Karpas-422 (cell line): Measurements from ENCODE around the gene RABGAP1L. TPM values are rescaled to one million over a fixed set of nuclear protein-coding genes. Genes with fewer than 3 reads are reported as not detected.
"Not testable (repeated sequence)": the region's sequence is repeated elsewhere in the genome, so short reads cannot be mapped to it uniquely, and the experiment has no call there.

ENCODE experiments used
- DNase-seq: peaks from one replicate; pipeline ENCODE4 v3.0.0-alpha.2; 2015
- H2AFZ ChIP-seq: fragments of 200-600 bp; sonication (generic); 2 replicates; pipeline ENCODE4 v1.6.1; 2014; ENCODE audit warnings: antibody characterized with exemption, low read length, mixed read lengths
- H3K27ac ChIP-seq: fragments of 200-600 bp; sonication (generic); 2 replicates; pipeline ENCODE4 v1.5.1; 2014; ENCODE audit warnings: mild to moderate bottlenecking, low read length, moderate library complexity
- H3K27me3 ChIP-seq: fragments of 200-600 bp; sonication (generic); 2 replicates; pipeline ENCODE4 v1.6.1; 2014; ENCODE audit warnings: low read length, mixed read lengths
- H3K36me3 ChIP-seq: fragments of 200-600 bp; sonication (generic); 2 replicates; pipeline ENCODE4 v1.6.1; 2014; ENCODE audit warnings: low read length, mixed read lengths; ENCODE audit not compliant: insufficient read depth
- H3K4me1 ChIP-seq: fragments of 200-600 bp; sonication (generic); 2 replicates; pipeline ENCODE4 v1.6.1; 2014; ENCODE audit warnings: mild to moderate bottlenecking, low read length, mixed read lengths
- H3K4me2 ChIP-seq: fragments of 200-600 bp; sonication (generic); 2 replicates; pipeline ENCODE4 v1.6.1; 2014; ENCODE audit warnings: low read length, low read depth, mild to moderate bottlenecking; ENCODE audit not compliant: poor library complexity, severe bottlenecking
- H3K4me3 ChIP-seq: fragments of 200-600 bp; sonication (generic); 2 replicates; pipeline ENCODE4 v1.5.1; 2014; ENCODE audit warnings: mild to moderate bottlenecking, antibody characterized with exemption, low read length, mixed read lengths
- H3K79me2 ChIP-seq: fragments of 200-600 bp; sonication (generic); 2 replicates; pipeline ENCODE4 v1.6.1; 2014; ENCODE audit warnings: mild to moderate bottlenecking, low read length, mixed read lengths
- H3K9ac ChIP-seq: fragments of 200-600 bp; sonication (generic); 2 replicates; pipeline ENCODE4 v1.6.0; 2014; ENCODE audit warnings: low read length
- H3K9me2 ChIP-seq: fragments of 200-600 bp; sonication (generic), shearing (Covaris generic); replicated peaks from 2 replicates; pipeline ENCODE4 v1.6.0; 2014; ENCODE audit warnings: mild to moderate bottlenecking, low read length, moderate library complexity; ENCODE audit not compliant: insufficient read depth
- H3K9me3 ChIP-seq: fragments of 300-700, 200-600 bp; sonication (generic); 2 replicates; pipeline ENCODE4 v1.6.1; 2014; ENCODE audit warnings: low read length, mixed read lengths
- H4K20me1 ChIP-seq: fragments of 200-600 bp; sonication (generic); 2 replicates; pipeline ENCODE4 v1.6.1; 2014; ENCODE audit warnings: mild to moderate bottlenecking, antibody characterized with exemption, low read length, low read depth; ENCODE audit not compliant: insufficient read depth
- total RNA-seq: library from RNA; depleted of rRNA; stranded (reverse); fragments of >200 nt; shearing (Covaris generic); gene quantifications from 2 replicates; pipeline ENCODE4 v1.2.3, GENCODE V29; 2014; ENCODE audit warnings: low replicate concordance

The RABGAP1L gene
- total RNA-seq, 1 experiment from 2014 or later: 28.9 TPM

- Histone ChIP-seq H2AFZ (no peak overlapping the region), H3K4me2 (no peak overlapping the region), H3K36me3 (no peaks in the 10 kb centered on the region), H3K27ac (no peak overlapping the region), H3K4me3 (no peak overlapping the region), H4K20me1 (no peaks in the 10 kb centered on the region), H3K79me2 (no peaks in the 10 kb centered on the region), H3K27me3 (no peaks in the 10 kb centered on the region), H3K9ac (no peak overlapping the region), H3K4me1 (no peaks in the 10 kb centered on the region), H3K9me2 (no peaks in the 10 kb centered on the region), H3K9me3 (no peaks in the 10 kb centered on the region)
- DNase-seq: no peak
These were observed 66.3 kb downstream of the RABGAP1L start for GRCh38 chr1:174225499-174226204.

- Histone ChIP-seq H3K79me2 (no peaks in the 10 kb centered on the region), H3K36me3 (no peaks in the 10 kb centered on the region), H3K9me3 (no peaks in the 10 kb centered on the region), H3K4me1 (no peaks in the 10 kb centered on the region), H2AFZ (no peak overlapping the region), H3K27me3 (no peaks in the 10 kb centered on the region), H4K20me1 (no peaks in the 10 kb centered on the region), H3K4me2 (no peak overlapping the region), H3K4me3 (no peak overlapping the region), H3K9ac (no peak overlapping the region), H3K9me2 (no peaks in the 10 kb centered on the region), H3K27ac (no peak overlapping the region)
- no peak for DNase-seq
These were observed 71.1 kb downstream of the RABGAP1L start for GRCh38 chr1:174230399-174230798.

- Histone ChIP-seq H3K27ac (no peak overlapping the region), H3K4me2 (no peak overlapping the region), H3K27me3 (no peaks in the 10 kb centered on the region), H3K4me3 (no peak overlapping the region), H3K36me3 (no peaks in the 10 kb centered on the region), H3K79me2 (no peaks in the 10 kb centered on the region), H3K9ac (no peak overlapping the region), H4K20me1 (no peaks in the 10 kb centered on the region), H2AFZ (no peak overlapping the region), H3K9me2 (no peaks in the 10 kb centered on the region), H3K4me1 (no peaks in the 10 kb centered on the region), H3K9me3 (no peaks in the 10 kb centered on the region)
- DNase-seq: no peak
These were observed 73.4 kb downstream of the RABGAP1L start for GRCh38 chr1:174232761-174233160.

- not testable (repeated sequence) for H3K9me2 ChIP-seq, H3K36me3 ChIP-seq, H3K79me2 ChIP-seq, H2AFZ ChIP-seq, H3K9me3 ChIP-seq, DNase-seq, H3K4me2 ChIP-seq, H4K20me1 ChIP-seq, H3K27me3 ChIP-seq, H3K9ac ChIP-seq, H3K27ac ChIP-seq, H3K4me3 ChIP-seq, H3K4me1 ChIP-seq
These were observed 79.7 kb downstream of the RABGAP1L start for GRCh38 chr1:174238845-174239501.

GRCh38 chr1:174239541-174239940 lies 80.2 kb downstream of the RABGAP1L start:
- H3K27ac ChIP-seq: no peak overlapping the region
- H3K27me3 ChIP-seq: no peaks in the 10 kb centered on the region
- H3K36me3 ChIP-seq: no peaks in the 10 kb centered on the region
- no peaks in the 10 kb centered on the region for H3K79me2 ChIP-seq
- H3K9me2 ChIP-seq: 0 out of 2 replicates have a peak, but pooled peaks cover 3% of the 10 kb centered on the region
- H3K4me1 ChIP-seq: no peaks in the 10 kb centered on the region
- no peak overlapping the region for H3K9ac ChIP-seq
- H3K4me2 ChIP-seq: no peak overlapping the region
- H3K4me3 ChIP-seq: no peak overlapping the region
- no peak overlapping the region for H2AFZ ChIP-seq
- no peaks in the 10 kb centered on the region for H4K20me1 ChIP-seq
- no peak for DNase-seq
- no peaks in the 10 kb centered on the region for H3K9me3 ChIP-seq

GRCh38 chr1:174242856-174243255 lies 83.5 kb downstream of the RABGAP1L start:
- DNase-seq: no peak
- Histone ChIP-seq H3K27ac (no peak overlapping the region), H2AFZ (no peak overlapping the region), H3K9me2 (0 out of 2 replicates have a peak, but pooled peaks cover 3% of the 10 kb centered on the region), H3K79me2 (no peaks in the 10 kb centered on the region), H3K4me1 (no peaks in the 10 kb centered on the region), H3K4me2 (no peak overlapping the region), H3K36me3 (no peaks in the 10 kb centered on the region), H3K9me3 (no peaks in the 10 kb centered on the region), H3K27me3 (no peaks in the 10 kb centered on the region), H4K20me1 (no peaks in the 10 kb centered on the region), H3K9ac (no peak overlapping the region), H3K4me3 (no peak overlapping the region)

GRCh38 chr1:174243451-174244000 lies 84.2 kb downstream of the RABGAP1L start:
- H3K36me3 ChIP-seq: no peaks in the 10 kb centered on the region
- DNase-seq: no peak
- no peak overlapping the region for H2AFZ ChIP-seq
- no peak overlapping the region for H3K9ac ChIP-seq
- no peak overlapping the region for H3K27ac ChIP-seq
- no peak overlapping the region for H3K4me3 ChIP-seq
- H3K79me2 ChIP-seq: no peaks in the 10 kb centered on the region
- 0 out of 2 replicates have a peak, but pooled peaks cover 3% of the 10 kb centered on the region for H3K9me2 ChIP-seq
- H4K20me1 ChIP-seq: no peaks in the 10 kb centered on the region
- H3K4me2 ChIP-seq: no peak overlapping the region
- H3K9me3 ChIP-seq: no peaks in the 10 kb centered on the region
- no peaks in the 10 kb centered on the region for H3K4me1 ChIP-seq
- no peaks in the 10 kb centered on the region for H3K27me3 ChIP-seq

- no peaks in the 10 kb centered on the region for H4K20me1 ChIP-seq
- no peaks in the 10 kb centered on the region for H3K4me1 ChIP-seq
- H3K9me2 ChIP-seq: 0 out of 2 replicates have a peak, but pooled peaks cover 3% of the 10 kb centered on the region
- H3K4me2 ChIP-seq: no peak overlapping the region
- H3K27me3 ChIP-seq: no peaks in the 10 kb centered on the region
- no peaks in the 10 kb centered on the region for H3K79me2 ChIP-seq
- H3K9ac ChIP-seq: no peak overlapping the region
- H2AFZ ChIP-seq: no peak overlapping the region
- no peaks in the 10 kb centered on the region for H3K9me3 ChIP-seq
- no peak for DNase-seq
- H3K27ac ChIP-seq: no peak overlapping the region
- no peaks in the 10 kb centered on the region for H3K36me3 ChIP-seq
- no peak overlapping the region for H3K4me3 ChIP-seq
These were observed 84.7 kb downstream of the RABGAP1L start for GRCh38 chr1:174244017-174244416.
